Measurements from ENCODE around the gene TRMT10B.
"Not testable (repeated sequence)": the region's sequence is repeated elsewhere in the genome, so short reads cannot be mapped to it uniquely, and the experiment has no call there.

GRCh38 chr9:37752112-37752511 lies 1.5 kb upstream of the TRMT10B start:
- TF ChIP-seq CTCF (conservative IDR thresholded peaks at IDR 0.05); EZH2 (IDR thresholded peaks at IDR 0.05; ENCODE audit: low read depth): not testable (repeated sequence)
